Lower lobe of right lung (tissue), 2 donors: ENCODE data around the gene CNOT2. TPM values are rescaled to one million over a fixed set of nuclear protein-coding genes. Genes with fewer than 3 reads are reported as not detected.

Source experiments
- ATAC-seq, 2 donors: fragments of 200-7000 bp; cut with Tn5 transposase; one replicate each; pipeline ENCODE4 v1.9.1; 2020 to 2022; ENCODE audit warnings: mild to moderate bottlenecking in 2 of 2, moderate library complexity in 2 of 2
- DNase-seq: peaks from one replicate; pipeline ENCODE4 v3.0.0-alpha.2; 2020
- H3K27ac ChIP-seq: fragments of 200-600 bp; one replicate; pipeline ENCODE4 v1.8.0; 2022
- H3K27me3 ChIP-seq: fragments of 200-600 bp; one replicate; pipeline ENCODE4 v1.8.0; 2022; ENCODE audit warnings: low read depth
- H3K36me3 ChIP-seq: fragments of 200-600 bp; one replicate; pipeline ENCODE4 v1.8.0; 2022; ENCODE audit warnings: mild to moderate bottlenecking
- H3K4me1 ChIP-seq: fragments of 200-600 bp; one replicate; pipeline ENCODE4 v1.8.0; 2022
- H3K4me3 ChIP-seq: fragments of 200-600 bp; one replicate; pipeline ENCODE4 v1.8.0; 2022; ENCODE audit warnings: mild to moderate bottlenecking
- H3K9me3 ChIP-seq: fragments of 200-600 bp; one replicate; pipeline ENCODE4 v1.8.0; 2022
- intact Hi-C: fragments of 100-400 bp; cut with DNase I; formaldehyde crosslinking; loops from one replicate; pipeline ENCODE4 v1.11.0; 2022
- total RNA-seq: library from RNA; stranded (reverse); fragmentation: NEBNext Ultra II Directional; extraction: Animal tissue kit (Norgen Biotek cat#: 25700); gene quantifications from one replicate; pipeline ENCODE4 v1.2.1, GENCODE V29; 2021
- TF ChIP-seq, protein P1 (sequence below): fragments of 200-600 bp; IDR thresholded peaks from one replicate; pipeline ENCODE4 v1.8.0; 2022; ENCODE audit warnings: antibody characterized with exemption, mild to moderate bottlenecking
- donor health status: DM: no; HTN: yes; CAD: no; lungs with severe emphysema.

The CNOT2 gene
- total RNA-seq, 1 donor from 2014 or later = 66.2 TPM

DNA sequence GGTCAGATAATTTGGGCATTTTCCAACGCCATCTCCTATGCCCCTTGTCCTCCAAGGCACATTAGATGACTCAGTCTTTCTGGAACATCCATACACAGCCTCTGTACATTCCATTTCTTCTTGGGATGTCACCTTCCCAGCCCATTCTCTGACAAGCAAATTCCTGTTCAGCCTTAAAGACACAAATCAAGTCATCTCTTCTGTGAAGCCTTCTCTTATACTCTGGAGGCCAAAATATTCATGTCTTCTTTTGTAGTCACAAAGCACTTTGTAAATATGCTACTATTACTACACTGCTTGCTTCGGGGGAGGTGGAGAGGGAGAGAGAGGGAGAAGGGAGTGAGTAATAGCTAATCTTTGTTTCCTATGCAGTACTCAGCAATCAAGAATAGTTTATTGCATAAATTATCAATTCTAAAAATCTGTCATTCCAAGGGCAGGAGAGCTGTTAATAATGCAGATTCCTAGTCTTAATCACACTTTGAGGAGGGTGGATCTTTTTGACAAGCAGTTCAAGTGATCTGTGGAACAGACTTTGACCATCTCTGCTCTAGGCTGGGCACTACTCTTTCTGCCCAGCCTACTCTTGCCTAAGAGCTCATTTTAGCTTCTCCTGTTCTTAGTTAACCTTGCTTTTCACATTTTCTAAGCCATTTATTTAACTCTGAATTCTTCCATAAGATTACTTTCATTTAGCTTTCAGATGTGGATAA is 150.7 kb downstream of the CNOT2 start:
- ATAC-seq (no peak), DNase-seq (no peak)
- TF ChIP-seq, protein P1, sequence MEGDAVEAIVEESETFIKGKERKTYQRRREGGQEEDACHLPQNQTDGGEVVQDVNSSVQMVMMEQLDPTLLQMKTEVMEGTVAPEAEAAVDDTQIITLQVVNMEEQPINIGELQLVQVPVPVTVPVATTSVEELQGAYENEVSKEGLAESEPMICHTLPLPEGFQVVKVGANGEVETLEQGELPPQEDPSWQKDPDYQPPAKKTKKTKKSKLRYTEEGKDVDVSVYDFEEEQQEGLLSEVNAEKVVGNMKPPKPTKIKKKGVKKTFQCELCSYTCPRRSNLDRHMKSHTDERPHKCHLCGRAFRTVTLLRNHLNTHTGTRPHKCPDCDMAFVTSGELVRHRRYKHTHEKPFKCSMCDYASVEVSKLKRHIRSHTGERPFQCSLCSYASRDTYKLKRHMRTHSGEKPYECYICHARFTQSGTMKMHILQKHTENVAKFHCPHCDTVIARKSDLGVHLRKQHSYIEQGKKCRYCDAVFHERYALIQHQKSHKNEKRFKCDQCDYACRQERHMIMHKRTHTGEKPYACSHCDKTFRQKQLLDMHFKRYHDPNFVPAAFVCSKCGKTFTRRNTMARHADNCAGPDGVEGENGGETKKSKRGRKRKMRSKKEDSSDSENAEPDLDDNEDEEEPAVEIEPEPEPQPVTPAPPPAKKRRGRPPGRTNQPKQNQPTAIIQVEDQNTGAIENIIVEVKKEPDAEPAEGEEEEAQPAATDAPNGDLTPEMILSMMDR = no peak
- H3K4me3 ChIP-seq = no peak overlapping the region
- H3K4me1 ChIP-seq = no peaks in the 10 kb centered on the region
- peaks cover 6% of the 10 kb centered on the region for H3K9me3 ChIP-seq
- no peak overlapping the region for H3K27ac ChIP-seq
- H3K36me3 ChIP-seq = no peaks in the 10 kb centered on the region
- intact Hi-C loops = no loop called here
- no peaks in the 10 kb centered on the region for H3K27me3 ChIP-seq

GRCh38 chr12:70398002-70398401 is 154.8 kb downstream of the CNOT2 start:
- DNase-seq (no peak), ATAC-seq (no peak)
- no peaks in the 10 kb centered on the region for H3K9me3 ChIP-seq
- no peaks in the 10 kb centered on the region for H3K27me3 ChIP-seq
- H3K27ac ChIP-seq = no peak overlapping the region
- intact Hi-C loops = no loop called here
- no peaks in the 10 kb centered on the region for H3K36me3 ChIP-seq
- H3K4me3 ChIP-seq = no peak overlapping the region
- TF ChIP-seq, protein P1 = no peak
- H3K4me1 ChIP-seq = no peaks in the 10 kb centered on the region

GRCh38 chr12:70398862-70399261 is 155.6 kb downstream of the CNOT2 start:
- H3K4me1 ChIP-seq = no peaks in the 10 kb centered on the region
- DNase-seq = no peak
- TF ChIP-seq, protein P1 = no peak
- intact Hi-C loops = no loop called here
- no peaks in the 10 kb centered on the region for H3K9me3 ChIP-seq
- ATAC-seq = no peak
- H3K4me3 ChIP-seq = no peak overlapping the region
- no peak overlapping the region for H3K27ac ChIP-seq
- no peaks in the 10 kb centered on the region for H3K36me3 ChIP-seq
- H3K27me3 ChIP-seq = no peaks in the 10 kb centered on the region

GRCh38 chr12:70399311-70399710 is 156.1 kb downstream of the CNOT2 start:
- no peak overlapping the region for H3K27ac ChIP-seq
- DNase-seq = no peak
- TF ChIP-seq, protein P1 = no peak
- no peak overlapping the region for H3K4me3 ChIP-seq
- H3K36me3 ChIP-seq = no peaks in the 10 kb centered on the region
- no peak for ATAC-seq
- H3K4me1 ChIP-seq = no peaks in the 10 kb centered on the region
- H3K9me3 ChIP-seq = no peaks in the 10 kb centered on the region
- intact Hi-C loops = no loop called here
- H3K27me3 ChIP-seq = no peaks in the 10 kb centered on the region

DNA sequence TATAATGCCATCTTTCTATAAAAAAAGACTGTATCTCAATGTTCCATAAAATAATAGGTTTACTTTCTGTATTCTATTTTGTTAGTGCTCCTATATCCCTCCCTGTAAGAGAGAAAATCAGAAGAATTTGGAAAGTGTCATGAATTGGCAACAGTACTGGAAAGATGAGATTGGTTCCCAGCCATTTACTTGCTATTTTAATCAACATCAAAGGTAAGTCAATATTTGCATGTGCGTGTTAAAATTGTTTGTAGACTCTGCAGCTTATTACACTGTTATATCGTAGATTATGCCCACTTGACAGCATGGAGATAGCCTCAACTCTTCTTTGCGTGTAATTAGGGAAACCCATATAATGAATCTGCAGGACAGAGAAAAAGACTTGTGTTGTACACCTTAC is 156.9 kb downstream of the CNOT2 start:
- Histone ChIP-seq H3K4me3 (no peak overlapping the region), H3K9me3 (no peaks in the 10 kb centered on the region), H3K27ac (no peak overlapping the region), H3K27me3 (no peaks in the 10 kb centered on the region), H3K36me3 (no peaks in the 10 kb centered on the region), H3K4me1 (no peaks in the 10 kb centered on the region)
- TF ChIP-seq, protein P1 = no peak
- intact Hi-C loops = no loop called here
- DNase-seq (no peak), ATAC-seq (no peak)
